GM18508 (cell line): ENCODE data around the gene TRAPPC4.
A peak's percentile ranks its signal among the peaks of the same experiment; 100 is the strongest.
"Not testable (repeated sequence)": the region's sequence is repeated elsewhere in the genome, so short reads cannot be mapped to it uniquely, and the experiment has no call there.

ENCODE experiments used
- ATAC-seq: cut with Tn5 transposase; IDR thresholded peaks from one replicate; pipeline ENCODE4 v1.9.1; 2021; ENCODE audit warnings: moderate number of reproducible peaks; ENCODE audit not compliant: insufficient read depth, unreplicated experiment

TRAPPC4 gene

DNA sequence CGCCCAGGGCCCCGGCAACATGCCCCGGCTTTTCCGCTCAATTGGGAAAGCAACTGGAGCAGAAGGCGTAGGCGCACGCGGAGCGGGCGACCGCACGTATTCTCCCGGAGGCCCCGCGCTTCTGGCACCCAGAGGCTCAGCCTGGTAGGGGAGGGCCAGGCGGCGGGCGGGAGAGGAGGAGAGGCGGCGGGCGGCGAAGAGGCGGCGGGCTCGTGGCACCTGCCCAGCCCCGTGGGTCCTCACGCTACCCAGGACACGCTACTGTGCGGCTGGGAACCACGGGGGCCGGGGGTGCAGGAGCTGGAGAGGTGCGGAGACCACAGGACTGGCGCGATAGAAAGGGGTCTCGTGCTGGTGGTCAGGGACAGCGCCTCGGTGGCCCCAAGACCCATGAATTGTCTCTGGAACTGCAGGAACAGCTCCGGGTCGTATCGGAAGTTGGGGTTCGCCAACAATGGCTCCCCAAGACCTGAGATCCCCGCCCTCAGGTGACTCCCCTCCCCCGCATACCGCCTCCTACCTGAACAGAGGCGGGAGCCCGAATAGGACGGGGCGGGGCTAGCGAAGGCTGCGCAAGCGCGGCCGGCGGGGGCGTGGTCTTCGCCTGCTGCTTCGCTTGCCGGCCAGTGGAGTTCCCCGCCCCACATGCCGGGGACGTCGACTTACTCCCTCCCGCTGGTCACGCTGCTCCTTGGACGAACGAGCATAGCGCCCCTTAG is 11.9 kb downstream of the TRAPPC4 start, which contains the start of gene SLC37A4:
Gene SLC37A4, minus strand, starts transcription at position 549 of the 719 bp plus-strand sequence.
- no peak for ATAC-seq

- no peak for ATAC-seq
Measured at GRCh38 chr11:119031912-119032280, 13.3 kb downstream of the TRAPPC4 start.

DNA sequence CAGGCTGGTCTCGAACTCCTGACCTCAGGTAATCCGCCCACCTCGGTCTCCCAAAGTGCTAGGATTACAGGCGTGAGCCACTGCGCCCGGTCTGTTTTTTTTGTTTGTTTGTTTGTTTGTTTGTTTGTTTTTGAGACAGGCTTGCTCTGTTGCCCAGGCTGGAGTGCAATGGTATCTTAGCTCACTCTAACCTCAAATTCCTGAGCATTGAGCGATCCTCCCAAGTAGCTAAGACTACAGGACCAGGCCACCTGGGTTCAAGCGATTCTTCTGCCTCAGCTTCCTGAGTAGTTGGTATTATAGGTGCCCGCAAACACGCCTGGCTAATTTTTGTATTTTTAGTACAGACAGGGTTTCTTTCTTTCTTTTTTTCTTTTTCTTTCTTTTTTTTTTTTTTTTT is 14.9 kb downstream of the TRAPPC4 start:
- ATAC-seq = not testable (repeated sequence)

DNA sequence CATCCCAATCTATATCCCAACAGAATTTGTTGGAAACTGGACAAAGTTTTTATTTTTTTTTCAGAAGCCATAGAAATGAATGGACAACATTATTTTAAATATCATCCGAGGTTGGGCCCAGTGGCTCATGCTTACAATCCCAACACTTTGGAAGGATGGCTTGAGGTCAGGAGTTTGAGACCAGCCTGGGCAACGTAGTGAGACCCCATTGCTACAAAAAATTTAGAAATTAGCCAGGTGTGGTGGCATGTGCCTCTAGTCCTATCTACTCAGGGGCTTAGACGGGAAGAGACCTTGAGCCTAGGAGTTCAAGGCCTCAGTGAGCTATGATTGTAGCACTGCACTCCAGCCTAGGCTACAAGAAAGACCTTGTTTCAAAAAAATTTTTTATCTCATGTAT is 16.2 kb downstream of the TRAPPC4 start:
- no peak for ATAC-seq

GRCh38 chr11:119038884-119039283 is 20.3 kb downstream of the TRAPPC4 start:
- ATAC-seq = no peak

GRCh38 chr11:119039471-119039870 is 20.9 kb downstream of the TRAPPC4 start:
- not testable (repeated sequence) for ATAC-seq

DNA sequence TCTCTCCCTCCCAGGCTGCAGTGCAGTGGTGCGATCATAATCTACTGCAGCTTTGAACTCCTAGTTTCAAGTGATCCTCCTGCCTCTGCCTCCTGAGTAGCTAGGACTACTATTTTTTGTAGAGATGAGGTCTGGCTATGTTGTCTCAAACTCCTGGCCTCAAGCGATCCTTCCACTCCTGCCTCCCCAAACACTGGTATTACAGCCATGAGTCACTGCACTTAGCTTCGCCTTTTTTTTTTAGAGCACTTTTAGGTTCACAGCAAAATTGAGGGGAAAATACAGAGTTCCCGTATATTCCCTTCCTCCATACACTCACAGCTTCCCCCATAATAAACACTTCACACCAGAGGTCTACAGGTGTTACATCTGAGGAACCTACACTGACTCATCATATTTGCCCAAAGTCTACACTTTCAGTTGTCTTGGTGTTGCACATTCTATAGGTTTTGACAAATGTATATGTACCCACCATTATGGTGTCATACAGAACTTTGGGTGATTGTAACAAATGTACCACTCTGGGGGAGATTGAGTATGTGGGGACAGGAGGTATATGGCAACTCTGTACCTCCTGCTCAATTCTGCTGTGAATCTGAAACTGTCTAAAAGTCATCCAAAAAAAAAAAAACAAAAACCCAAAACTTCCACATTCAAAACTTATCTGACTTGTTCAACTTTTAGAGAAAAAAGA is 23.4 kb downstream of the TRAPPC4 start:
- no peak for ATAC-seq

- ATAC-seq = no peak
Measured at GRCh38 chr11:119042927-119043326, 24.4 kb downstream of the TRAPPC4 start.

- no peak for ATAC-seq
Measured at GRCh38 chr11:119044708-119045107, 26.1 kb downstream of the TRAPPC4 start.

DNA sequence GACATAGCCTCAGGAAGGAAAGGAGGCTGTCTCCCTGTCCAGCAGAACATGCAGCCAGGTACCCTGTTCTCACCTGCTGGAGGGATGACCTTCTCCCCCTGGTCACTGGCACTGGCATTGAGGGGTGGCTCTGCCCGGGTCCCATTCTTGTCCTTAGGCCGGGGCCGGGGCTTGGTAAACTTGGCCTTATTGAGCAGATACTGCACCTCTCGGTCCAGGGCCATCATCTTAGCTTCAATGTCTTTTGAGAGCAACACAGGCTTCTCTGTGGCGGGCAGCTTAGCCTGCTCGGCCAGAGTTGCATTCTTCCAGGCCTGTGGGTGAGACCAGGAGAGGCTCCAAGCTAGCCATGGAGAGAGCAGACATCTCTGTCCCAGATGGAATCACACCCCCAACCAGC is 27.9 kb downstream of the TRAPPC4 start:
- ATAC-seq = no peak

DNA sequence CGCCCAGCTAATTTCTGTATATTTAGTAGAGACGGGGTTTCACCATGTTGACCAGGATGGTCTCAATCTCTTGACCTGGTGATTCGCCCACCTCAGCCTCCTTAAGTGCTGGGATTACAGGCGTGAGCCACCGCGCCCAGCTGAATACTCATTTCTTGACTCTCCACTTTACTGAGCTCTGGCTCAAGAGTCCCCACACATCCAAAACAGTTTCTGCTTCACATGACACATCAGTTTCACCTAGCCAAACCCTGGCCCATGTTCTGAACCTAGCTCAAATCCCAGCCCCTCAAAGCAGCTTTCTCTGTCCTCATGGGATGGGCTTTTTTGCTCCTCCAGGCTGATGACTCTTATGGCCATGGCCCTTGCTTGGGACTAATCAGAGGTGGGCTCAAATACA is 28.6 kb downstream of the TRAPPC4 start:
- no peak for ATAC-seq

DNA sequence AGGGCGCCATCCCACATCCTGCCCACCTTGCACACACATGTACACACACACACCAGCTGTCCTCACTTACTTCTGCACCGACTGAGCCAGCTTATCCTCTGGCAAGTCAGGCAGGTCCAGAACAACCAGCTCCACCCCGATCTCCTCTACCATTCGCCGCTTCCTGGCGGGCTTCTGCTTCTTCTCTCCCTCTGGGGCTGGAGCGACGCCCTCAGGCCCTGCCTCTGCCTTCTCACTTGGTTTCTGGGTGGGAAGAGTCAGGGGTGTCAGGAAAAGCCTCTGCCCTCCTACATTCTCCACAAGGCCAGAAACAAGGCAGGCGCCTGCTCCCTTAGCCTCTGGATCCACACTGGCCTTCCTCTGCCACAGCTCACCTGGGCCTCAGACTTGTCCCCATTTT is 30.1 kb downstream of the TRAPPC4 start:
- no peak for ATAC-seq

- ATAC-seq = no peak
Measured at GRCh38 chr11:119049081-119049480, 30.5 kb downstream of the TRAPPC4 start.

DNA sequence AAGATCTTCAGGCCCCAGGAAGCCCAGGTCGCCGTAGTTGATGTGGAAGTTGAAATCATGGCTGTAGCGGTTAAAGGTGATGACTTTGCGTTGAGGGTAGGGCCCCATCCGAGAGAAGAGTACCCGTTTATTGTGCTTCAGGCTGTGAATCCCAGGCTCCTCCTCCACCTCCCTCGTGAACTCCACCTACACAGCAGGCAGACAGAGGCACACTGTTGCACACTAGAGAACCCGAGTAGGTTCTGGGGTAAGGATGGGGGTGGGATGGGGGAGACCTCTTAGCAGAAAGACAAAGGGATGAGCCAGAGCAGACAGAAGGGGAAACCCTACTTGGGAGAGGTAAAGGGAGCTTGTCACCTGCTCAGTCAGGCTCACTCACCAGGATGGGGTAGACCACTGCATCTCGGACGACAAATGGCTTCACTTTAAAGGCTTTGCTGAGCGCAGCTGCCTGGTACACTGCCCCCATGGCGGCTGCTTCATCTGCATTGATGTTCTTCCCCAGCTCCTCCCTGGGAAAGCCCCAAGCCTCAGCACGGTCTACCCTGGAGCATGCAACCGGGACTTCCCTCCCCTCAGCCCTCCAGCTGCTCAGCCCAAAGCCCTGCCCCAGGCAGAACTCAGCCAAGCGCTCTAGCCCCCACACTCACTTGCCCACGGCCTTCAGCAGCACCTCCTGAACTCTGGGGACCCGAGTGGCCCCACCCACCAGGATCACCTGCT is 33.0 kb downstream of the TRAPPC4 start:
- ATAC-seq = peak; percentile 52

DNA sequence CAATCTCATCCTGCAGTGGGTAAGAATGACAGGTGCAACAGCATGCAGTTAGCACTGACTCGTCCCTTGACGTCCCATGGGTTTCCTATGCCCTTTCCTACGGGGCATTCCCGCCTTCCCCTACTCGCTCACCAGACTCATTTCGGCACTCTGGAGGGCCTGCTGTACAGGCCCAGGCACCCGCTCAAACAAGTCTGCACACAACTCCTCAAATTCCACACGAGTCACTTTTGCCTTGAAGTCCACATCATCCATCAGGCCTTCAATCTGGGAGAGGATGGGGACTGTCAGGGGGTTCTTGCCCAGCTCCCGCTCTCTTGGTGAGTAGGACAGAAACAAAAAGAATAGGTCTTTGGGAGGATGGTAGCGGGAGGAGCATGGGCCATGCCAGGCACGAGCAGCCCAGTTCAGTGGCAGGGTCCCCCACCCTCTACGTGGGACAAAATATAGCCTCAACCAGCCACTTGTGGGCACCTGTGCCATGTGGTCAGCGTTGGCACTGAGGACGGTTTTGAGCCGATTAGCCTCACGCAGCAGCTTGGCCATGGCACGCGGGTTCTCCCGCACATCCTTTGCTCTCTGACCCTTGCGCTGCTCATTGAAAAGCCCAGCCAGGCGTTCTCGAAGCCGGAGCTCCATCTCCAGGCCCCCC is 33.7 kb downstream of the TRAPPC4 start:
- no peak for ATAC-seq

- ATAC-seq = no peak
Measured at GRCh38 chr11:119054418-119054817, 35.9 kb downstream of the TRAPPC4 start.

DNA sequence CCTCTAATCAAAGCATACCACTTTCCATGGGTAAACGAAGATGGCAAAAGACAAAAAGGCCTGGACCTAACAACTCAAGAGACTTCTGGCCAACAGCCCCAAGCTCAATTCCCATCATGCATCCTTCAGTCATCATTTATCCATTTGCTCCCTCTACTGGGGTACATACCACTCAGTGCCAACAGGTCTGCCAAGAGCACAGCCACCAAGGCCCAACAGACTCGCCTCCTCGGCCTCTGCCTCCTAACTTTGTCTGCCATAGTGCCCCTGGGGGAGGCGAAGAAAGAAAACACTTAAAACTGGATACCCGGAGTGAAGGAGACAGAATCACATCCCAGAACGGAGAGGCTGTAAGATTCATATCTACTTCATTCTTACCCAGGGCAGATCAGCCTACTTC is 37.3 kb downstream of the TRAPPC4 start:
- no peak for ATAC-seq

DNA sequence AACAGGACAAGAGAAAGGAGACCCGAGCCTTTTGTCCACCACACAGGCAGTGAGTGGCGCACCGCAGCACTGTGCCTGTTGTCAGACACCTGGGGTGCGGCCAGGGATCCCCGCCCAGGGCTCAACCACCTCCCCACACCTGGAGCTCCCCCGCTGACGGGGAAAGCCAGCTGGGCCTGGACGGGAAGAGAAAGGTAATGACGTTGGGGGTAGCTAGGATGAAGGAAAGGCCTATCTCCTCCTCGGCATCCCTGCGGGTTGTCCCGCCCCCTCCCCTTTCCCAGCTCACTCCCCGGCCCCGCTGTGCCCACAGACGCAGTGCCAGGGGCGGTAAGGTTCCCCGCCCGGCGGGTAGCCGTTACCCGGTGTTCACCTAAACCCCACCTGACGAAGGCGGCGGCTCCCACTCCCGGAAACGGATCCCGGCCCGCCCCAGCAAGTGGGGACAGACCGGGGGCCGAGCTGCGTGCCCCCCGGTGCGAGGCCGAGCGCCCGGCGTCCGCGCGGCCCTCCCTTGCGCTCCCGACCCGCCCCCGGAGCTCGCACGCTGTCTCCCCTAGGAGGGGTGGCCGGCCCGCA is 37.9 kb downstream of the TRAPPC4 start:
- ATAC-seq = no peak

DNA sequence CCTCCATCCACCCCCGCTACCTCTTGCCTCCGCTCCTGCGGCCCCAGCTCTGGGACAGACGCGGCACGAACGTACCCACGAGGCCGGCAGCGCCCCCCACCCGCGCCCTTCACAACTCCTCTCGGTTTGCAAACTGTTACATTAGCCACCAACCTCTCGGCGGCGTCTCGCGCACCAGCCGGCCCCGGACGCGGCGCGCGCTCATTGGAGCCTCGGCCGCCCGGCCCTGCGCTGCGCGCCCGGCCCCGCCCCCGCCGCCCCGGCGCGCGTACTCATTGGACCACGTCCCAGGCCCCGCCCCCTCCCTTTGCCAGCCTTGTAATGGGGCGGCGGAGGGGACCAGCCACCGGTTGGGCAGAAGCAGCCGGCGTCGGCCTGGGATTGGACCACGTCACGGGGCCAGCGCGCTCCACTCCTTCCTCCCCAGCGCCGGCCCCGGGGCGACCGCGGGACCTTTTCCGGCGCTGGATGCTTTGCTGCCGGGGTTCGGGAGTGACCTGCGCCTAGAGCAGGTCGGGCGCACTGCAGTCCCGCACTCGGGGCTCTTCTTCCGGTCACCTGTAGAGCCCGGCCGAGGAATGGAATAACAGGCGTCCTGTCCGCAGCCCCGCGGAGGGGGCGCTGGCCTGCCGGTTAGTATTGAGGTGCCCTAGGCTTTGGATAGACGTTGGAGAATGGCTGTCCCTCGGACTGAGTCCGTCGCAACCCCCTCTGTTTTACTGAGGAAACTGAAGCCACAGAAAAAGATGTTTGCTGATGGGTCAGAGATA is 38.6 kb downstream of the TRAPPC4 start, which contains the start of gene HYOU1:
Gene HYOU1, minus strand, starts transcription at position 206 of the 770 bp plus-strand sequence. CDS start 1,045 bp downstream, outside the sequence.
- peak; percentile 51 for ATAC-seq
